Trophoblast cell (in vitro differentiated cells and primary cell): Measurements from ENCODE around the gene DLGAP1.
A peak's percentile ranks its signal among the peaks of the same experiment; 100 is the strongest.

Experiments
- DNase-seq, 2 donors: peaks; one replicate each; pipeline ENCODE4 v3.0.0-alpha.2; 2016
- H2AFZ ChIP-seq: 2 replicates; pipeline ENCODE4 v1.6.1; 2013; ENCODE audit warnings: low read length, moderate library complexity, mild to moderate bottlenecking; ENCODE audit not compliant: insufficient read depth, poor library complexity
- H2AK5ac ChIP-seq: 2 replicates; pipeline ENCODE4 v1.6.1; 2013; ENCODE audit warnings: mild to moderate bottlenecking, low read length
- H2BK120ac ChIP-seq: 2 replicates; pipeline ENCODE4 v1.6.1; 2013; ENCODE audit warnings: low read length, mild to moderate bottlenecking, moderate library complexity; ENCODE audit not compliant: insufficient read depth, poor library complexity
- H2BK12ac ChIP-seq: 2 replicates; pipeline ENCODE4 v1.6.1; 2013; ENCODE audit warnings: mild to moderate bottlenecking, low read length, moderate library complexity
- H2BK5ac ChIP-seq: 2 replicates; pipeline ENCODE4 v1.6.1; 2013; ENCODE audit warnings: low read length, low read depth, moderate library complexity, mild to moderate bottlenecking; ENCODE audit not compliant: poor library complexity
- H3K14ac ChIP-seq: 2 replicates; pipeline ENCODE4 v1.6.1; 2013; ENCODE audit warnings: mild to moderate bottlenecking, low read length
- H3K18ac ChIP-seq: 2 replicates; pipeline ENCODE4 v1.6.1; 2013; ENCODE audit warnings: mild to moderate bottlenecking, low read length
- H3K23ac ChIP-seq: 2 replicates; pipeline ENCODE4 v1.6.1; 2013; ENCODE audit warnings: low read length
- H3K27ac ChIP-seq: 2 replicates; pipeline ENCODE4 v1.5.1; 2013; ENCODE audit warnings: low read depth, mild to moderate bottlenecking, inconsistent platforms, low read length, moderate library complexity
- H3K27me3 ChIP-seq: 2 replicates; pipeline ENCODE4 v1.6.1; 2013; ENCODE audit warnings: inconsistent platforms, mild to moderate bottlenecking, low read length, moderate library complexity; ENCODE audit not compliant: insufficient read depth
- H3K36me3 ChIP-seq, 2 experiments: 1 replicate in 1 of 2; 2 replicates in 1 of 2; pipeline ENCODE4 v1.6.1; 2013; ENCODE audit warnings: low read length in 2 of 2, mild to moderate bottlenecking in 2 of 2, moderate library complexity in 1 of 2; ENCODE audit not compliant: insufficient read depth in 2 of 2, control insufficient read depth in 1 of 2
- H3K4ac ChIP-seq: 2 replicates; pipeline ENCODE4 v1.6.1; 2013; ENCODE audit warnings: low read depth, mild to moderate bottlenecking, low read length, moderate library complexity
- H3K4me1 ChIP-seq, 2 experiments: 1 replicate in 1 of 2; 2 replicates in 1 of 2; pipeline ENCODE4 v1.6.1; 2013; ENCODE audit warnings: low read length in 2 of 2, mild to moderate bottlenecking in 2 of 2, moderate library complexity in 1 of 2; ENCODE audit not compliant: insufficient read depth in 2 of 2, control insufficient read depth in 1 of 2
- H3K4me2 ChIP-seq: 2 replicates; pipeline ENCODE4 v1.6.1; 2013; ENCODE audit warnings: inconsistent platforms, mild to moderate bottlenecking, low read length, moderate library complexity
- H3K4me3 ChIP-seq: 2 replicates; pipeline ENCODE4 v1.5.1; 2013; ENCODE audit warnings: mild to moderate bottlenecking, low read depth, low read length, inconsistent platforms
- H3K79me1 ChIP-seq: one replicate; pipeline ENCODE4 v1.6.1; 2013; ENCODE audit warnings: low read length
- H3K79me2 ChIP-seq: 2 replicates; pipeline ENCODE4 v1.6.1; 2013; ENCODE audit warnings: low read length, mild to moderate bottlenecking; ENCODE audit not compliant: control insufficient read depth, insufficient read depth, poor library complexity
- H3K9ac ChIP-seq: 2 replicates; pipeline ENCODE4 v1.6.1; 2013; ENCODE audit warnings: mild to moderate bottlenecking, low read length
- H3K9me3 ChIP-seq: 2 replicates; pipeline ENCODE4 v1.6.1; 2013; ENCODE audit warnings: low read depth, mild to moderate bottlenecking, control low read depth, inconsistent platforms, low read length; ENCODE audit not compliant: insufficient read depth
- H4K12ac ChIP-seq: 2 replicates; pipeline ENCODE4 v1.6.1; 2013; ENCODE audit warnings: low read depth, mild to moderate bottlenecking, low read length, moderate library complexity
- H4K8ac ChIP-seq: 2 replicates; pipeline ENCODE4 v1.6.1; 2013; ENCODE audit warnings: low read depth, mild to moderate bottlenecking, low read length, moderate library complexity
- H4K91ac ChIP-seq: one replicate; pipeline ENCODE4 v1.6.1; 2013; ENCODE audit warnings: low read depth, mild to moderate bottlenecking, low read length, moderate library complexity
- WGBS: extraction: QIAGEN DNeasy Blood & Tissue Kit; methylation state at CpG from one replicate; pipeline ENCODE4 v1.1.7; 2013; ENCODE audit warnings: missing lambda C conversion rate; ENCODE audit not compliant: insufficient read length, insufficient coverage; ENCODE audit errors: extremely low coverage; 5-methylcytosine and 5-hydroxymethylcytosine counted together

Gene DLGAP1

DNA sequence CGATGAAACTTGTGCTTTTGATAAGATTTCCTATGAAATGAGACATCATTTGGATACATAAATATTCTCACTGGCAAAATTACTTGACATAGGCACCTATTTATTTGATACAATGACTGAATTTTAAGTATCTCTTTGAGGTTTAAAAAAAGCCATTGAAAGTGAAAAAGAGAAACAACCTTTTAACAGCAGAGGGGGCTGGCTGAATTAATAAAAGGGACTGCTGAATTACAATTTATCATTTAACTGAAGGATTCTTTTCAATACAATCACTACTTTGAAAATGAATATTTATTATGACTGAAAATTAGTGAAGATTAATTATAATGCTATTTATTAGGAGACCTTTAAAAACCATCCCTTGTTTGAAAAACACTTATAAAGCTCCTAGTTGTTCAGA lies 335.3 kb downstream of the DLGAP1 start:
- no peak overlapping the region for H2BK120ac ChIP-seq
- no peak overlapping the region for H2AK5ac ChIP-seq
- H2BK12ac ChIP-seq = no peak overlapping the region
- no peaks in the 10 kb centered on the region for H3K79me2 ChIP-seq
- WGBS = no CpG with 5 or more reads among the region's 1 CpG
- H3K27me3 ChIP-seq = no peaks in the 10 kb centered on the region
- H4K91ac ChIP-seq = no peak overlapping the region
- H3K36me3 ChIP-seq = no peaks in the 10 kb centered on the region
- H2BK5ac ChIP-seq = no peak overlapping the region
- no peaks in the 10 kb centered on the region for H3K79me1 ChIP-seq
- H3K18ac ChIP-seq = no peak overlapping the region
- H3K9me3 ChIP-seq = no peaks in the 10 kb centered on the region
- no peak overlapping the region for H4K12ac ChIP-seq
- H3K4me3 ChIP-seq = no peak overlapping the region
- H4K8ac ChIP-seq = no peak overlapping the region
- no peak overlapping the region for H3K27ac ChIP-seq
- no peak overlapping the region for H3K14ac ChIP-seq
- peaks cover 0 to under 1% of the 10 kb centered on the region in 2 experiments for H3K4me1 ChIP-seq
- no peak for DNase-seq
- no peak overlapping the region for H3K9ac ChIP-seq
- H3K23ac ChIP-seq = no peak overlapping the region
- H3K4ac ChIP-seq = no peak overlapping the region
- no peak overlapping the region for H2AFZ ChIP-seq
- H3K4me2 ChIP-seq = no peak overlapping the region

DNA sequence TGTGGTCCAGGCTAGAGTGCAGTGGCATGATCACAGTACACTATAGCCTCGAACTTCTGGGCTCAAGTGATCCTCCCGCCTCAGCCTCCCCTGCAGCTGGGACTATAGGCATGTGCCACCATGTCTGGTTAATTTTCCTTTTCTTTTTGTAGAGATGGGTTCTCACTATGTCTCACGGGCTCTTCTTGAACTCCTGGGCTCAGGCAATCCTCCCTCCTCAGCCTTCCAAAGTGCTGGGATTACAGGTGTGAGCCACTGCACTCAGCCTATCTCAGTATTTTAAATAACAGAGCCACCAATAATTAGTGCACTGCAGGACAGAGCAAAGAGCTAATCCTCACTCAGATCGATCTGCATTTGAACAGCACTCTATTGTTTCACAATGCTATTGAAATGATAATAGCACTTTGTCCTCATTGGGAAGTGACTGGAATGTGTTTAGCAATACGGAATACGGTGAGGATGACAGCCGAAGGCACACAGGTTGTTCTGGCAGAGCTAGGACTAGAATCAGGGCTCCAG lies 335.9 kb downstream of the DLGAP1 start:
- no peaks in the 10 kb centered on the region for H3K9me3 ChIP-seq
- H2BK5ac ChIP-seq = no peak overlapping the region
- no peaks in the 10 kb centered on the region for H3K79me2 ChIP-seq
- no peak overlapping the region for H2AFZ ChIP-seq
- H2AK5ac ChIP-seq = no peak overlapping the region
- no peak overlapping the region for H4K91ac ChIP-seq
- H3K23ac ChIP-seq = no peak overlapping the region
- DNase-seq = no peak
- no peaks in the 10 kb centered on the region for H3K79me1 ChIP-seq
- no peak overlapping the region for H3K14ac ChIP-seq
- no peak overlapping the region for H3K4me2 ChIP-seq
- H3K27me3 ChIP-seq = no peaks in the 10 kb centered on the region
- H2BK12ac ChIP-seq = no peak overlapping the region
- no peaks in the 10 kb centered on the region for H3K4me1 ChIP-seq
- H3K4ac ChIP-seq = no peak overlapping the region
- H4K8ac ChIP-seq = no peak overlapping the region
- no CpG with 5 or more reads among the region's 7 CpGs for WGBS
- no peak overlapping the region for H3K27ac ChIP-seq
- H3K36me3 ChIP-seq = no peaks in the 10 kb centered on the region
- H2BK120ac ChIP-seq = no peak overlapping the region
- H3K4me3 ChIP-seq = no peak overlapping the region
- no peak overlapping the region for H3K18ac ChIP-seq
- H4K12ac ChIP-seq = no peak overlapping the region
- no peak overlapping the region for H3K9ac ChIP-seq

DNA sequence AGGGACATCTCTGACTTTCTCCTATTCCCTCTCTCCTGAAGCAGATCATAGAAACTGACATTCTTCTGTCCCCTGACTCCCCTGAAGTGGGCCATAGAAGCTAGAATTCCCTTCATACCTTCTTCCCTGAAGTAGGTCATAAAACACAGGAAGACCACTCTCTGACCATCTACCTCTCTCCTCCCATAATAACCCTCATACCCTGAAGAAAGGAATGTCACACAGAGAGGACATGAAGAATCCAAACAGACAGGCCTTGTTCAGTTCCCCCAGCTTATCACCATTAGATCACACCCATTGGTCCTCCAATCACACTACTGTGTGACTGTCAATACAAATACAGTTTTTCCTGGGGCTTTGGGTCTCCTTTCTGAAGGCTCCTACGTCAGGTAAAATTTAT lies 347.1 kb downstream of the DLGAP1 start:
- no peak overlapping the region for H2BK12ac ChIP-seq
- no peak overlapping the region for H2BK5ac ChIP-seq
- H2AK5ac ChIP-seq = no peak overlapping the region
- H3K4me1 ChIP-seq = no peaks in the 10 kb centered on the region
- no peak overlapping the region for H3K14ac ChIP-seq
- H3K9me3 ChIP-seq = no peaks in the 10 kb centered on the region
- H2BK120ac ChIP-seq = no peak overlapping the region
- H3K27me3 ChIP-seq = no peaks in the 10 kb centered on the region
- H3K27ac ChIP-seq = no peak overlapping the region
- no peak overlapping the region for H3K23ac ChIP-seq
- H3K9ac ChIP-seq = no peak overlapping the region
- no peak overlapping the region for H3K4me3 ChIP-seq
- no peak overlapping the region for H2AFZ ChIP-seq
- no peak overlapping the region for H3K18ac ChIP-seq
- no peaks in the 10 kb centered on the region for H3K79me2 ChIP-seq
- H4K91ac ChIP-seq = no peak overlapping the region
- H3K36me3 ChIP-seq = no peaks in the 10 kb centered on the region
- no peak overlapping the region for H3K4ac ChIP-seq
- peak overlapping the region; percentile 5 for H3K4me2 ChIP-seq
- H3K79me1 ChIP-seq = no peaks in the 10 kb centered on the region
- H4K8ac ChIP-seq = no peak overlapping the region
- WGBS = no CpG with 5 or more reads among the region's 1 CpG
- H4K12ac ChIP-seq = no peak overlapping the region
- DNase-seq = no peak

DNA sequence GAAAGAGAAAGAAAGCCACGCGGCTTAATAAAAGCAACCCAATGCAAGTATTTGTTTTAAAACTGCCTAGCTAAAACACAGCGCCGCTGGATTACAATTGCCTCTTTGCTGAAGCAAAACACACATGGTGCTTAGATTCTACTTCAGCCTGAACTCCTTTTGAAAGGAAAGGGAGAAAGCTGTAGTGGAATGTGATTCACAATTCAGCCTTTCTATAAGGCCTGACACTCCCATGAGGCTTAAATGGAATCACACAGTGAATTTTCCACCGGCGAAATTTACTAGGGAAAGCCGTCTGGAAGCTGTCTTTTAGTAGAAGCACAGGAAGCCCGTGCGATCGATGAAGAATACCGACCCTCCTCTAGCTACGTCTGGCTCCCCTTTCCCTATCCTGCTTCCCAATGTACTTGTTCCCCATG lies 348.0 kb downstream of the DLGAP1 start:
- Histone ChIP-seq H2BK5ac (no peak overlapping the region), H2BK120ac (no peak overlapping the region), H4K12ac (no peak overlapping the region), H4K91ac (no peak overlapping the region), H3K27me3 (no peaks in the 10 kb centered on the region), H3K18ac (no peak overlapping the region), H3K4me3 (no peak overlapping the region), H3K4ac (no peak overlapping the region), H4K8ac (no peak overlapping the region), H3K9me3 (no peaks in the 10 kb centered on the region), H3K23ac (no peak overlapping the region), H3K79me1 (no peaks in the 10 kb centered on the region), H3K14ac (no peak overlapping the region), H3K4me1 (no peaks in the 10 kb centered on the region), H3K79me2 (no peaks in the 10 kb centered on the region), H2AFZ (no peak overlapping the region), H2AK5ac (no peak overlapping the region), H3K9ac (no peak overlapping the region), H3K27ac (no peak overlapping the region), H3K4me2 (no peak overlapping the region), H3K36me3 (no peaks in the 10 kb centered on the region), H2BK12ac (no peak overlapping the region)
- DNase-seq = no peak
- WGBS = no CpG with 5 or more reads among the region's 12 CpGs
